Cardiac muscle cell (in vitro differentiated cells and primary cell): ENCODE results near the gene C6orf132. TPM values are rescaled to one million over a fixed set of nuclear protein-coding genes. Genes with fewer than 3 reads are reported as not detected.
A peak's percentile ranks its signal among the peaks of the same experiment; 100 is the strongest.

Experiments used
- DNase-seq, 2 donors: peaks; one replicate each; pipeline versions ENCODE4 v3.0.0 to v3.0.0-alpha.2; 2010 to 2017; ENCODE audit warnings: low read depth in 1 of 2, low spot score in 1 of 2
- H3K27ac ChIP-seq: fragments of 200-600 bp; sonication (generic); 2 replicates; pipeline ENCODE4 v1.5.1; 2016
- H3K27me3 ChIP-seq: fragments of 200-600 bp; sonication (generic); 2 replicates; pipeline ENCODE4 v1.6.0; 2016; ENCODE audit warnings: control low read depth
- H3K36me3 ChIP-seq: fragments of 200-600 bp; sonication (generic); 2 replicates; pipeline ENCODE4 v1.5.1; 2016; ENCODE audit warnings: control low read depth
- H3K4me1 ChIP-seq: fragments of 200-600 bp; sonication (generic); 2 replicates; pipeline ENCODE4 v1.8.1; 2017; ENCODE audit warnings: low read depth, mild to moderate bottlenecking, mixed run types
- H3K4me3 ChIP-seq: fragments of 200-600 bp; sonication (generic); 2 replicates; pipeline ENCODE4 v1.5.1; 2016; ENCODE audit warnings: mild to moderate bottlenecking
- H3K9me3 ChIP-seq: fragments of 200-600 bp; sonication (generic); 2 replicates; pipeline ENCODE4 v1.5.1; 2017; ENCODE audit warnings: low read depth, mild to moderate bottlenecking, control low read depth
- CTCF ChIP-seq: IDR thresholded peaks from 2 replicates; pipeline ENCODE4 v1.5.1; 2012; ENCODE audit warnings: low read depth, mild to moderate bottlenecking, low read length
- polyA plus RNA-seq: library from polyadenylated mRNA; unstranded; fragments of >200 nt; fragmentation: Nextera tagmentation; extraction: Ambion mirVana; gene quantifications from 2 replicates; pipeline ENCODE4 v1.2.1, GENCODE V29; 2016
- total RNA-seq: library from RNA; depleted of rRNA; stranded (reverse); fragments of >200 nt; gene quantifications from 2 replicates; pipeline ENCODE4 v1.2.3, GENCODE V29; 2016

Gene C6orf132
- total and polyA plus RNA-seq, 2 experiments from 2014 or later, result 0.56 to 2.7 TPM

- no peaks in the 10 kb centered on the region for H3K4me1 ChIP-seq
- H3K36me3 ChIP-seq, result no peaks in the 10 kb centered on the region
- no peak overlapping the region for H3K4me3 ChIP-seq
- no peaks in the 10 kb centered on the region for H3K27me3 ChIP-seq
- H3K27ac ChIP-seq, result no peak overlapping the region
- peak; percentile 19 for TF ChIP-seq CTCF
- no peaks in the 10 kb centered on the region for H3K9me3 ChIP-seq
- DNase-seq, result no peak
These were observed 56.1 kb downstream of the C6orf132 start for GRCh38 chr6:42086046-42087035.

- Histone ChIP-seq H3K36me3 (no peaks in the 10 kb centered on the region), H3K4me3 (no peak overlapping the region), H3K4me1 (no peaks in the 10 kb centered on the region), H3K27ac (no peak overlapping the region), H3K27me3 (no peaks in the 10 kb centered on the region), H3K9me3 (no peaks in the 10 kb centered on the region)
- no peak for TF ChIP-seq CTCF
- DNase-seq, result no peak
These were observed 57.5 kb downstream of the C6orf132 start for GRCh38 chr6:42084889-42085288.

- Histone ChIP-seq H3K4me3 (no peak overlapping the region), H3K27ac (no peak overlapping the region), H3K9me3 (no peaks in the 10 kb centered on the region), H3K4me1 (no peaks in the 10 kb centered on the region), H3K27me3 (no peaks in the 10 kb centered on the region), H3K36me3 (peaks cover 1% of the 10 kb centered on the region)
- no peak for DNase-seq
- no peak for TF ChIP-seq CTCF
These were observed 58.9 kb downstream of the C6orf132 start for GRCh38 chr6:42083530-42083929.

GRCh38 chr6:42079941-42080464, 62.4 kb downstream of the C6orf132 start:
- TF ChIP-seq CTCF, result no peak
- no peaks in the 10 kb centered on the region for H3K27me3 ChIP-seq
- no peak overlapping the region for H3K27ac ChIP-seq
- H3K4me1 ChIP-seq, result no peaks in the 10 kb centered on the region
- no peak overlapping the region for H3K4me3 ChIP-seq
- H3K36me3 ChIP-seq, result peaks cover 13% of the 10 kb centered on the region
- DNase-seq, result peak in 1 of 2 donors; percentile 67
- H3K9me3 ChIP-seq, result no peaks in the 10 kb centered on the region

- no peaks in the 10 kb centered on the region for H3K9me3 ChIP-seq
- no peak overlapping the region for H3K27ac ChIP-seq
- TF ChIP-seq CTCF, result no peak
- no peaks in the 10 kb centered on the region for H3K27me3 ChIP-seq
- no peak overlapping the region for H3K4me3 ChIP-seq
- H3K36me3 ChIP-seq, result peaks cover 13% of the 10 kb centered on the region
- DNase-seq, result no peak
- H3K4me1 ChIP-seq, result no peaks in the 10 kb centered on the region
These were observed 64.0 kb downstream of the C6orf132 start for GRCh38 chr6:42078386-42078785.
